ENCODE data around the gene HABP2.
A peak's percentile ranks its signal among the peaks of the same experiment; 100 is the strongest.

HABP2 gene

GRCh38 chr10:113616244-113617074, 63.6 kb downstream of the HABP2 start:
- Histone ChIP-seq H4K20me1 (ENCODE audit: insufficient read depth, low read length) (no peaks in the 10 kb centered on the region), H3K4me1 (ENCODE audit: insufficient read depth, low read length) (no peaks in the 10 kb centered on the region), H3K27ac (ENCODE audit: low read length) (no peak overlapping the region), H3K9me3 (ENCODE audit: insufficient read depth, low read length, severe bottlenecking) (no peaks in the 10 kb centered on the region), H3K9ac (ENCODE audit: low read depth, low read length) (no peak overlapping the region), H3K79me2 (ENCODE audit: insufficient read depth, low read length) (no peaks in the 10 kb centered on the region), H3K4me3 (ENCODE audit: low read depth in 1 of 2, low read length in 2 of 2) (no peak overlapping the region), H2AFZ (ENCODE audit: low read depth, low read length) (no peak overlapping the region), H3K27me3 (ENCODE audit: insufficient read depth, low read length, poor library complexity) (peaks cover 13% of the 10 kb centered on the region), H3K36me3 (ENCODE audit: insufficient read depth, low read length) (no peaks in the 10 kb centered on the region), H3K4me2 (ENCODE audit: insufficient read depth, low read length) (no peak overlapping the region)
- no peak for ATAC-seq (ENCODE audit: insufficient read depth, low read depth)
- TF ChIP-seq, protein P1, sequence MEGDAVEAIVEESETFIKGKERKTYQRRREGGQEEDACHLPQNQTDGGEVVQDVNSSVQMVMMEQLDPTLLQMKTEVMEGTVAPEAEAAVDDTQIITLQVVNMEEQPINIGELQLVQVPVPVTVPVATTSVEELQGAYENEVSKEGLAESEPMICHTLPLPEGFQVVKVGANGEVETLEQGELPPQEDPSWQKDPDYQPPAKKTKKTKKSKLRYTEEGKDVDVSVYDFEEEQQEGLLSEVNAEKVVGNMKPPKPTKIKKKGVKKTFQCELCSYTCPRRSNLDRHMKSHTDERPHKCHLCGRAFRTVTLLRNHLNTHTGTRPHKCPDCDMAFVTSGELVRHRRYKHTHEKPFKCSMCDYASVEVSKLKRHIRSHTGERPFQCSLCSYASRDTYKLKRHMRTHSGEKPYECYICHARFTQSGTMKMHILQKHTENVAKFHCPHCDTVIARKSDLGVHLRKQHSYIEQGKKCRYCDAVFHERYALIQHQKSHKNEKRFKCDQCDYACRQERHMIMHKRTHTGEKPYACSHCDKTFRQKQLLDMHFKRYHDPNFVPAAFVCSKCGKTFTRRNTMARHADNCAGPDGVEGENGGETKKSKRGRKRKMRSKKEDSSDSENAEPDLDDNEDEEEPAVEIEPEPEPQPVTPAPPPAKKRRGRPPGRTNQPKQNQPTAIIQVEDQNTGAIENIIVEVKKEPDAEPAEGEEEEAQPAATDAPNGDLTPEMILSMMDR (IDR thresholded peaks at IDR 0.05; ENCODE audit: borderline replicate concordance, extremely low read depth, low read length, poor library complexity, severe bottlenecking) = peak; percentile 39
- TF ChIP-seq EZH2 (IDR thresholded peaks at IDR 0.05; ENCODE audit: borderline replicate concordance, low read depth, low read length, severe bottlenecking) = no peak
- DNase-seq = no peak

- no peak for TF ChIP-seq EZH2 (IDR thresholded peaks at IDR 0.05; ENCODE audit: borderline replicate concordance, low read depth, low read length, severe bottlenecking)
- TF ChIP-seq, protein P1 (IDR thresholded peaks at IDR 0.05; ENCODE audit: borderline replicate concordance, extremely low read depth, low read length, poor library complexity, severe bottlenecking) = no peak
- no peak overlapping the region for H2AFZ ChIP-seq (ENCODE audit: low read depth, low read length)
- H3K4me1 ChIP-seq (ENCODE audit: insufficient read depth, low read length) = no peaks in the 10 kb centered on the region
- no peaks in the 10 kb centered on the region for H4K20me1 ChIP-seq (ENCODE audit: insufficient read depth, low read length)
- DNase-seq = no peak
- H3K4me2 ChIP-seq (ENCODE audit: insufficient read depth, low read length) = no peak overlapping the region
- no peak overlapping the region for H3K9ac ChIP-seq (ENCODE audit: low read depth, low read length)
- no peaks in the 10 kb centered on the region for H3K79me2 ChIP-seq (ENCODE audit: insufficient read depth, low read length)
- no peak overlapping the region for H3K27ac ChIP-seq (ENCODE audit: low read length)
- no peaks in the 10 kb centered on the region for H3K36me3 ChIP-seq (ENCODE audit: insufficient read depth, low read length)
- H3K9me3 ChIP-seq (ENCODE audit: insufficient read depth, low read length, severe bottlenecking) = no peaks in the 10 kb centered on the region
- peaks cover 17% of the 10 kb centered on the region for H3K27me3 ChIP-seq (ENCODE audit: insufficient read depth, low read length, poor library complexity)
- no peak overlapping the region for H3K4me3 ChIP-seq (ENCODE audit: low read depth in 1 of 2, low read length in 2 of 2)
- no peak for ATAC-seq (ENCODE audit: insufficient read depth, low read depth)
Measured at GRCh38 chr10:113617086-113617485, 64.2 kb downstream of the HABP2 start.

DNA sequence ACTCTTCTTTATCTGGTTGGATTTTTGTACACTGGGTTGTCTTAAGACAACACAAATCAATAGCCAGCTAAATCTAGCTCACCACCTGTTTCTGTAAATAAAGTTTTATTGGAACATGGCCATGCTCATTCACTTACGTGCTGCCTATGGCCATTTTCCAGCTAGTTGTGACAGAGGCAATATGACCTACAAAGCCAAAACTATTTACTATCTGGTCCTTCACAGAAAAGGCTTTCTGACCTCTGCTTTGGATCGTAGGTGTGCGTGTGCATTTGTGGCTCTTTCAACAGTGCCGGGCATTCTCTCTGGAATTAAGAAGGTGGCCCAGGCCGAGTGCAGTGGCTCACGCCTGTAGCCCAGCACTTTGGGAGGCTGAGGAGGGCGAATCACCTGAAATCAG, 65.5 kb downstream of the HABP2 start:
- TF ChIP-seq EZH2 (IDR thresholded peaks at IDR 0.05; ENCODE audit: borderline replicate concordance, low read depth, low read length, severe bottlenecking) = no peak
- TF ChIP-seq, protein P1 (IDR thresholded peaks at IDR 0.05; ENCODE audit: borderline replicate concordance, extremely low read depth, low read length, poor library complexity, severe bottlenecking) = no peak
- Histone ChIP-seq H3K4me3 (ENCODE audit: low read depth in 1 of 2, low read length in 2 of 2) (no peak overlapping the region), H3K9me3 (ENCODE audit: insufficient read depth, low read length, severe bottlenecking) (no peaks in the 10 kb centered on the region), H3K4me2 (ENCODE audit: insufficient read depth, low read length) (no peak overlapping the region), H4K20me1 (ENCODE audit: insufficient read depth, low read length) (no peaks in the 10 kb centered on the region), H3K79me2 (ENCODE audit: insufficient read depth, low read length) (no peaks in the 10 kb centered on the region), H3K4me1 (ENCODE audit: insufficient read depth, low read length) (no peaks in the 10 kb centered on the region), H3K27ac (ENCODE audit: low read length) (no peak overlapping the region), H3K36me3 (ENCODE audit: insufficient read depth, low read length) (no peaks in the 10 kb centered on the region), H2AFZ (ENCODE audit: low read depth, low read length) (no peak overlapping the region), H3K9ac (ENCODE audit: low read depth, low read length) (no peak overlapping the region), H3K27me3 (ENCODE audit: insufficient read depth, low read length, poor library complexity) (peaks cover 21% of the 10 kb centered on the region)
- DNase-seq (no peak), ATAC-seq (ENCODE audit: insufficient read depth, low read depth) (no peak)

Data from DND-41 (cell line).